PFSK-1 (cell line): Measurements from ENCODE around the gene SIRT7.

Experiments used
- FOXP2 ChIP-seq: optimal IDR thresholded peaks from 2 replicates; pipeline ENCODE3; 2011; ENCODE audit warnings: borderline replicate concordance, control low read depth, inconsistent platforms; ENCODE audit not compliant: insufficient read depth; ENCODE audit errors: extremely low read length, extremely low read depth
- POLR2AphosphoS5 ChIP-seq: IDR thresholded peaks from 2 replicates; pipeline ENCODE4 v1.6.1; 2012; ENCODE audit warnings: low read depth, mild to moderate bottlenecking, control low read depth, low read length, moderate library complexity
- SIN3A ChIP-seq: IDR thresholded peaks from 2 replicates; pipeline ENCODE4 v1.6.1; 2012; ENCODE audit warnings: mild to moderate bottlenecking, low read length, moderate library complexity, borderline replicate concordance; ENCODE audit not compliant: insufficient read depth
- TAF1 ChIP-seq: IDR thresholded peaks from 2 replicates; pipeline ENCODE4 v1.6.1; 2012; ENCODE audit warnings: low read length, control low read depth, borderline replicate concordance; ENCODE audit not compliant: insufficient read depth
- TF ChIP-seq, protein P1 (sequence below), 2 experiments: IDR thresholded peaks; 2 replicates each; pipeline versions ENCODE4 v1.6.1 to v1.8.0; 2011 to 2012; ENCODE audit warnings: low read depth in 2 of 2, low read length in 2 of 2, control low read depth in 1 of 2, inconsistent platforms in 1 of 2, mild to moderate bottlenecking in 1 of 2, moderate library complexity in 1 of 2; ENCODE audit not compliant: insufficient read depth in 1 of 2

SIRT7 gene

DNA sequence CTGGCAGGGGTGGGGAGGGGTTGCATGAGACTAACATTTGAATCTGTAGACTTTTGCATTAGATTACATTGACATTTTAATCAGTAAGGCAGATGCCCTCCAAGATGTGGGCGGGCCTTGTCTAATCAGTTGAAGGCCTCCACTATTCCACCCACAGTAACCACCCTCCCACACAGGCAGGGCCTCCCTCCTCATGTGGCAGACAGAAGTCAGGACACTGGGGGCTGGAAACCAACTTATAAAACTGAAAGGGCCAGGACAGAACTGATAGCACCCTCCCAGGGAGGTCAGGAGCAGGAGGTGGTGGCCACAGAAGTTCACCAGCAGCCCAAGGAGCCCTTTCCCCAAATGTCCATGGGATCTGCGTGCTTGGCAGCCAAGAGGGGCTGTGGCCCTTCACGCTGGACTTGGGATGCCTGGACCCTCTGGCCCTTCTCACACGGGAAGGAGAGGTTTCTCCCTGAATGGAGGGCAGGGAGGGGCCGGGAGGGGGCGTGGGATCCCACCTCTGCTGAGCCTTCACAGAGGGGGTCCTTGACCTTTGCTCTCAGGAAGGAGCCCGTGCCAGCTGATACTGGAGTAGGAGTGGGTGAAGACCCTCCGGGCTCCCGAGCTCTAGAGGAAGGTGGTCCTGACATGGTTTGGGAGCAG is 14.5 kb upstream of the SIRT7 start:
- no peak for TF ChIP-seq TAF1
- TF ChIP-seq, protein P1, sequence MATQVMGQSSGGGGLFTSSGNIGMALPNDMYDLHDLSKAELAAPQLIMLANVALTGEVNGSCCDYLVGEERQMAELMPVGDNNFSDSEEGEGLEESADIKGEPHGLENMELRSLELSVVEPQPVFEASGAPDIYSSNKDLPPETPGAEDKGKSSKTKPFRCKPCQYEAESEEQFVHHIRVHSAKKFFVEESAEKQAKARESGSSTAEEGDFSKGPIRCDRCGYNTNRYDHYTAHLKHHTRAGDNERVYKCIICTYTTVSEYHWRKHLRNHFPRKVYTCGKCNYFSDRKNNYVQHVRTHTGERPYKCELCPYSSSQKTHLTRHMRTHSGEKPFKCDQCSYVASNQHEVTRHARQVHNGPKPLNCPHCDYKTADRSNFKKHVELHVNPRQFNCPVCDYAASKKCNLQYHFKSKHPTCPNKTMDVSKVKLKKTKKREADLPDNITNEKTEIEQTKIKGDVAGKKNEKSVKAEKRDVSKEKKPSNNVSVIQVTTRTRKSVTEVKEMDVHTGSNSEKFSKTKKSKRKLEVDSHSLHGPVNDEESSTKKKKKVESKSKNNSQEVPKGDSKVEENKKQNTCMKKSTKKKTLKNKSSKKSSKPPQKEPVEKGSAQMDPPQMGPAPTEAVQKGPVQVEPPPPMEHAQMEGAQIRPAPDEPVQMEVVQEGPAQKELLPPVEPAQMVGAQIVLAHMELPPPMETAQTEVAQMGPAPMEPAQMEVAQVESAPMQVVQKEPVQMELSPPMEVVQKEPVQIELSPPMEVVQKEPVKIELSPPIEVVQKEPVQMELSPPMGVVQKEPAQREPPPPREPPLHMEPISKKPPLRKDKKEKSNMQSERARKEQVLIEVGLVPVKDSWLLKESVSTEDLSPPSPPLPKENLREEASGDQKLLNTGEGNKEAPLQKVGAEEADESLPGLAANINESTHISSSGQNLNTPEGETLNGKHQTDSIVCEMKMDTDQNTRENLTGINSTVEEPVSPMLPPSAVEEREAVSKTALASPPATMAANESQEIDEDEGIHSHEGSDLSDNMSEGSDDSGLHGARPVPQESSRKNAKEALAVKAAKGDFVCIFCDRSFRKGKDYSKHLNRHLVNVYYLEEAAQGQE (IDR thresholded peaks at IDR 0.05; ENCODE audit: insufficient read depth in 1 of 2, low read depth in 2 of 2, low read length in 2 of 2) = no peak
- TF ChIP-seq FOXP2 = no peak
- no peak for TF ChIP-seq SIN3A
- no peak for TF ChIP-seq POLR2AphosphoS5

DNA sequence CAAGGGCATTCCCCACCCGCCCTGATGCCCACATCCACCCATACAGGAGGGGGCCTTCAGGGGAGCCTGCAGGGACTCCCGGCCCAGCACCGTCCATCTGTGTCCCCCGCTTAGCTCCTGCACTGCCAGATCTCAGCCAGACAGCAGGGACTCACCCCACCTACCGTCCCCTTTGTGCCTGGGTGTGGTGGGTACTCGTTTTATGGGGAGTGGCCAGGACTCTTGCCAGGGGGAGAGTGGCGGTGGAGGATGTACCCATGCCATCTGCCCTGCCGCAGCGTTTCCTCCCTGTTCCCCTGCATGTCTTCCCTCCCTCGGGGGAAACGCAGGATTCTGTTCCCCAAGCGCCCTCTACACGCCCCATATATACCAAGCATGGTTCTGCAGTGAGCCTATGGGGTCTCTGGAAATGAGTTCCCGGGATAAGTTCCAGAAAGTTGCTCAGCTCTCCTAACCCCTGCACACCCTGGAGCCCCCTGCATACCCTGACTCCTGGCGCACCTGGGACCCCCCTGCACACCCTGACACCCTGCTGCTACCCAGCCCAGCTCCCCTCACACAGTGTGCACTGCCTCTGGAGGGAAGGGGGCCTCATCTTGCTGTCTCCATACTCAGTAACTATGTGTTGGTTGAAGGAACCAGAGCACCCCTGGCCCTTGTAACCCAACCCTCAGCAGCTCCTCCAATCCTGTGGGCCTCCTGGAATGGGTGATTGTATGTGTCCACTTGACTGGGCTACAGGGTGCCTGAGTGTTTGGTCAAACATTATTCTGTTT is 13.8 kb upstream of the SIRT7 start:
- TF ChIP-seq TAF1 = no peak
- TF ChIP-seq, protein P1 (IDR thresholded peaks at IDR 0.05; ENCODE audit: insufficient read depth in 1 of 2, low read depth in 2 of 2, low read length in 2 of 2) = no peak
- no peak for TF ChIP-seq FOXP2
- no peak; the same call in none of the 2 replicates for TF ChIP-seq POLR2AphosphoS5

DNA sequence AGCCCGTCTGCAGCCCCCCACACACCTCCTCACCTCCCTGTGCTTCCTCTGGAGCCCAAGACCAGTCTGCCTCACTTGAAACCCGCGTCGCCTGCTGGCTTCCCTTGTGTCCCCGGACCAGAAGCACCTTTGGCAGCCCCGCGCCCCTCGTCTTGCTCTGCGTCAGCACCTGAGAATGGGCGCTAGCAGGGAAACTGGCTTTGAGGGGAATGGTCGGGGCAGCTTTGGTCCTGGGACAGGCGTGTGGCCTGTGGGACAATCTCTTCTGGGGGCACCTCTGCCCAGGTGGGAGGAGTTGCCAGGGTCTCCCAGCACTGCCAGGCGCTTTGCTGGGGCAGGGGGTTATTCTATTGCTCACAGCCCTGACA is 13.2 kb upstream of the SIRT7 start:
- TF ChIP-seq, protein P1 (IDR thresholded peaks at IDR 0.05; ENCODE audit: insufficient read depth in 1 of 2, low read depth in 2 of 2, low read length in 2 of 2) = no peak
- TF ChIP-seq POLR2AphosphoS5 (no peak), TAF1 (no peak), SIN3A (no peak), FOXP2 (no peak)

DNA sequence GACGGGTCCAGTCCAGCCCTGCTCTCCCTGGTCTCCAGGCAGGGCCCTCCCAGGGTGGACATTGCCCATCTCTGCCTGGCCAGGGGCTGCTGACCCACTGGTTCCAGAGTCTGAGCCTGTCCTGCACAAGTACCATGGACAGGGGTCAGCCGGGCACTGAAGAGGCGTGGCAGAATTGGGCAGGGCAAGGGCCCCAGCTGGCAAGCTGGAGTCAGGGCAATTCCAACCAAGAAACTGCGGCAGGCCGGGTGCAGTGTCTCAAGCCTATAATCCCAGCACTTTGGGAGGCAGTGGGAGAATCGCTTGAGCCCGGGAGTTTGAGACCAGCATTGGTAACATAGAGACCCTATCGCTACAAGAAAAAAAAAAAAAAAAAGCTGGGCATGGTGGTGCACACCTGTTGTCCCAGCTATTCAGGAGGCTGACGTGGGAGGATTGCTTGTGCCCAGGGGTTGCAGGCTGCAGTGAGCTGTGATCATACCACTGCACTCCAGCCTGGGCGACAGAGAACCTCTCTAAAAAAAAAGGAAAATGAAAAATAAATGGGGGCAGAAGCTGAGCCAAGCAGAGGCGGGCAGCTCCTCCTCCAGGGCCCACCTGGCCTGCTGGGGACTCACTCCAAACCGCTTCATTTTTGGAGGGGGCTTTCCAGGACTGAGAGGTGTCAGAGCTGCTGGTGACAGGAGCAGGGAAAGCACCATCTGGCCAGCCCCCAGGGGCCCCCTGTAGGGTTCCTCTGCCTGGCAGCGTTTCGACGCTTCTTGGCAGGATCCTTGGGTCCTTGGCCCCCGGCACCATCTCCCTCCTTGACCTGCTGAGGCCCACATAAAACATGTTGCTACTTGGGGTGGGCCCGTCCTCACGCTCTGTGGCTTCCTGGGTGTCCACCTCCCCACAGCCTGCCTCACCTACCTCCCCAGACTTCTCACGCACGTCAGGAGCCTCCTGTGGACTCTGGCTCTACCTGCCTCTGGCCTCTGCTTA is 12.5 kb upstream of the SIRT7 start:
- TF ChIP-seq POLR2AphosphoS5 = 0 out of 2 replicates have a peak, but pooled peaks have one; percentile 2
- TF ChIP-seq SIN3A = no peak
- TF ChIP-seq, protein P1 (IDR thresholded peaks at IDR 0.05; ENCODE audit: insufficient read depth in 1 of 2, low read depth in 2 of 2, low read length in 2 of 2) = peak; percentile 91 to 95
